GM12878 (cell line): Measurements from ENCODE around the gene C1QTNF9. TPM values are rescaled to one million over a fixed set of nuclear protein-coding genes. Genes with fewer than 3 reads are reported as not detected.

Experiments
- ATAC-seq: fragments of 200-7000 bp; cut with Tn5 transposase; 3 replicates; pipeline ENCODE4 v1.9.1; 2020; ENCODE audit warnings: mild to moderate bottlenecking, moderate library complexity
- BruUV-seq: library from RNA; stranded (reverse); fragments of 400-500 nt; replicated peaks from 2 replicates; lab custom pipeline; 2021; lab: Mats Ljungman, UMichigan
- CTCF ChIA-PET: fragments of 300-600 bp; sonication (Branson Sonifier 250); formaldehyde crosslinking; extraction: SDS; loops from one replicate; lab custom pipeline; 2021; ENCODE audit warnings: inconsistent platforms; lab: Yijun Ruan, JAX
- POLR2A ChIA-PET: fragments of 350-600 bp; formaldehyde crosslinking; extraction: SDS; loops from one replicate; lab custom pipeline; 2021; ENCODE audit warnings: inconsistent platforms; lab: Charles Lee
- RAD21 ChIA-PET: fragments of 300-600 bp; sonication (Branson Sonifier 250); formaldehyde crosslinking; loops from one replicate; lab custom pipeline; 2023; ENCODE audit warnings: antibody characterized with exemption; ENCODE audit not compliant: unreplicated experiment; lab: Charles Lee
- SMC1A ChIA-PET: fragments of 300-600 bp; sonication (Branson Sonifier 250); formaldehyde crosslinking; loops from one replicate; lab custom pipeline; 2023; ENCODE audit not compliant: unreplicated experiment, uncharacterized antibody; lab: Charles Lee
- DNase-seq: peaks from one replicate; pipeline ENCODE4 v3.0.0-alpha.2; 2011; ENCODE audit warnings: low read depth, low spot score
- FAIRE-seq: peaks from 3 replicates; lab custom pipeline; 2011; peaks lifted over from hg19 to GRCh38; lab: Jason Lieb, UNC
- H2AFZ ChIP-seq: 2 replicates; pipeline ENCODE4 v1.6.0; 2011; ENCODE audit warnings: low read depth, low read length, control low read depth; ENCODE audit not compliant: control insufficient read depth
- H3K27ac ChIP-seq: 2 replicates; pipeline ENCODE4 v1.5.1; 2011; ENCODE audit warnings: control low read depth; ENCODE audit not compliant: control insufficient read depth, insufficient read depth
- H3K27me3 ChIP-seq, 2 experiments: replicated peaks in 1 of 2; 2 replicates each; pipeline versions ENCODE4 v1.6.0 to v1.6.1; 2011; ENCODE audit warnings: low read length in 1 of 2; ENCODE audit not compliant: control insufficient read depth in 2 of 2, insufficient read depth in 2 of 2
- H3K36me3 ChIP-seq, 2 experiments: 2 replicates each; pipeline ENCODE4 v1.5.1; 2011; ENCODE audit warnings: low read length in 1 of 2; ENCODE audit not compliant: control insufficient read depth in 2 of 2, insufficient read depth in 2 of 2
- H3K4me1 ChIP-seq: 2 replicates; pipeline ENCODE4 v1.6.1; 2011; ENCODE audit warnings: mild to moderate bottlenecking, low read length, moderate library complexity, mixed read lengths; ENCODE audit not compliant: control insufficient read depth, insufficient read depth
- H3K4me2 ChIP-seq: 2 replicates; pipeline ENCODE4 v1.6.0; 2011; ENCODE audit warnings: control low read depth; ENCODE audit not compliant: control insufficient read depth, insufficient read depth
- H3K4me3 ChIP-seq: fragments of 200-600 bp; sonication (generic); 2 replicates; pipeline ENCODE4 v1.5.1; 2016
- H3K79me2 ChIP-seq: 2 replicates; pipeline ENCODE4 v1.6.0; 2011; ENCODE audit warnings: low read length; ENCODE audit not compliant: control insufficient read depth, insufficient read depth
- H3K9ac ChIP-seq: 2 replicates; pipeline ENCODE4 v1.8.0; 2011; ENCODE audit warnings: low read length, control low read depth, mixed read lengths; ENCODE audit not compliant: control insufficient read depth, insufficient read depth
- H3K9me3 ChIP-seq: replicated peaks from 3 replicates; pipeline ENCODE4 v1.5.1; 2011; ENCODE audit warnings: mild to moderate bottlenecking, low read length; ENCODE audit not compliant: control insufficient read depth, insufficient read depth
- H4K20me1 ChIP-seq: 2 replicates; pipeline ENCODE4 v1.6.0; 2011; ENCODE audit not compliant: control insufficient read depth, insufficient read depth
- ATF7 ChIP-seq: fragments of 450-650 bp; IDR thresholded peaks from 2 replicates; pipeline ENCODE4 v1.6.1; 2016; ENCODE audit warnings: low read depth, mild to moderate bottlenecking
- BRCA1 ChIP-seq: IDR thresholded peaks from 2 replicates; pipeline ENCODE4 v1.6.1; 2011; ENCODE audit warnings: low read depth, low read length, improper control_type of control experiment
- CHD1 ChIP-seq: IDR thresholded peaks from 2 replicates; pipeline ENCODE4 v1.6.1; 2012; ENCODE audit warnings: low read depth, low read length, improper control_type of control experiment
- EP300 ChIP-seq, 2 experiments: fragments of 150-350 bp in 1 of 2; IDR thresholded peaks; 2 replicates each; pipeline ENCODE4 v1.6.1; 2011 to 2012; ENCODE audit warnings: low read depth in 2 of 2, low read length in 2 of 2, borderline replicate concordance in 1 of 2, improper control_type of control experiment in 1 of 2, inconsistent platforms in 1 of 2; ENCODE audit not compliant: control insufficient read depth in 1 of 2
- IKZF2 ChIP-seq, 2 experiments: fragments of 450-650 bp; IDR thresholded peaks; 2 replicates each; pipeline ENCODE4 v1.6.1; 2017; ENCODE audit warnings: mild to moderate bottlenecking in 2 of 2, moderate library complexity in 2 of 2
- NFIC ChIP-seq: IDR thresholded peaks from 2 replicates; pipeline ENCODE4 v1.6.1; 2012; ENCODE audit warnings: low read depth, mild to moderate bottlenecking, inconsistent platforms, low read length, moderate library complexity
- SMAD1 ChIP-seq: fragments of 450-650 bp; IDR thresholded peaks from 2 replicates; pipeline ENCODE4 v1.6.1; 2018; ENCODE audit warnings: mild to moderate bottlenecking, low read depth; ENCODE audit not compliant: partially characterized antibody
- SPI1 ChIP-seq: IDR thresholded peaks from 2 replicates; pipeline ENCODE4 v1.6.1; 2011; ENCODE audit warnings: low read depth, mild to moderate bottlenecking, low read length, moderate library complexity, borderline replicate concordance; ENCODE audit not compliant: insufficient read depth
- ZNF384 ChIP-seq: IDR thresholded peaks from 2 replicates; pipeline ENCODE4 v1.6.1; 2012; ENCODE audit warnings: low read depth, mild to moderate bottlenecking, low read length, improper control_type of control experiment, borderline replicate concordance
- WGBS: methylation state at CpG from one replicate; pipeline ENCODE4 v1.1.6; 2016; ENCODE audit warnings: low lambda C conversion rate; ENCODE audit not compliant: insufficient replicate concordance, insufficient coverage; ENCODE audit errors: missing lambda C conversion rate; 5-methylcytosine and 5-hydroxymethylcytosine counted together
- in situ Hi-C: fragments of 300-500 bp; cut with MboI; formaldehyde crosslinking; loops from 9 replicates; pipeline ENCODE4 v1.14.3; 2018; ENCODE audit warnings: mixed read lengths
- intact Hi-C: fragments of 100-400 bp; cut with micrococcal nuclease; formaldehyde crosslinking; loops from one replicate; pipeline ENCODE4 v1.14.2; 2022; ENCODE audit not compliant: unreplicated experiment
- polyA plus RNA-seq, 11 experiments: library from polyadenylated mRNA; depleted of rRNA in 4 of 11; unstranded in 6 of 11; stranded (reverse) in 5 of 11; fragments of >200 nt; fragmentation: Nextera tagmentation in 4 of 11; fragmentation: Illumina TruSeq in 1 of 11; extraction: Ambion mirVana in 4 of 11; extraction: Trizol in 1 of 11; gene quantifications; 1 replicate in 1 of 11; 2 replicates in 10 of 11; pipeline versions ENCODE4 v1.2.1 to v1.2.3, GENCODE V29; 2011 to 2016; ENCODE audit warnings: inconsistent platforms in 2 of 11, missing spikeins in 2 of 11, low read depth in 1 of 11
- total RNA-seq, 4 experiments: library from RNA; depleted of rRNA in 3 of 4; stranded (reverse); fragments of >200 nt in 3 of 4; fragmentation: Illumina TruSeq in 1 of 4; extraction: Trizol in 1 of 4; gene quantifications; 2 replicates each; pipeline versions ENCODE4 v1.2.1 to v1.2.3, GENCODE V29; 2013 to 2021
- TF ChIP-seq, protein P1 (sequence below): fragments of 450-650 bp; IDR thresholded peaks from 2 replicates; pipeline ENCODE4 v1.6.1; 2017; ENCODE audit warnings: mild to moderate bottlenecking, moderate library complexity
- TF ChIP-seq, protein P2 (sequence below): fragments of 450-650 bp; IDR thresholded peaks from 2 replicates; pipeline ENCODE4 v1.6.1; 2018; ENCODE audit warnings: borderline replicate concordance, mild to moderate bottlenecking; ENCODE audit not compliant: partially characterized antibody

C1QTNF9 gene
- total and polyA plus RNA-seq, 10 of the 15 experiments (the other 5 are each of a cell fraction or from before 2014, with no cell fraction given), result not detected

DNA sequence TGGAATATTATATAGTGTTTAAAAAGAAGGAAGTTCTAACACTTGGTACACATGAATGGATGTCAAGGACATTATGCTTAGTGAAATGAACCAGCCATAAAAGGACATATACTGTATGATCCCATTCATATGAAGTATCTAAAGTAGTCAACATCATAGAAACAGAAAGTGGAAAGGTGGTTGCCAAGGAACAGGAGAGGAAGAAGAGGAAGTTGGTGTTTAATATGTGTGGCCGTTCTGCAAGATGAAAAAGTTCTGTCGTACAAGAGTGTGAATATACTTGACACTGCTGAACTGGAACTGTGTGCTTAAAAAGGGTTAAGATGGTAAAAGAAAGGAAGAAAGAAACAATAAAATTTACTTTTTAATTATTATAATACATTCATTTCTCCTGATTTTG, 33.1 kb upstream of the C1QTNF9 start:
- Histone ChIP-seq H3K79me2 (peaks cover 51% of the 10 kb centered on the region), H3K27ac (peak overlapping the region; percentile 93), H3K36me3 (no peaks in the 10 kb centered on the region; a peak in 1 of 4 replicates), H4K20me1 (no peaks in the 10 kb centered on the region), H3K9me3 (no peaks in the 10 kb centered on the region), H2AFZ (no peak overlapping the region), H3K4me3 (no peak overlapping the region), H3K4me2 (peak overlapping the region; percentile 82), H3K27me3 (no peaks in the 10 kb centered on the region), H3K4me1 (peaks cover 52% of the 10 kb centered on the region), H3K9ac (no peak overlapping the region)
- CTCF ChIA-PET, result no interaction called here
- intact Hi-C loops (no loop called here), in situ Hi-C loops (no loop called here)
- 26% methylated on average over 2 of the region's 2 CpGs for WGBS
- POLR2A ChIA-PET, result no interaction called here
- RAD21 ChIA-PET, result interaction anchor here (2.0 kb wide), 1 partner anchor 45 kb away, joined by 4 read pairs; no protein-coding TSS in a partner anchor
- DNase-seq, result peak; percentile 42
- ATAC-seq, result peak; percentile 26
- SMC1A ChIA-PET, result interaction anchor here (1.4 to 4.7 kb wide), 2 partner anchors 17 to 42 kb away, joined by 3 to 25 read pairs; no protein-coding TSS in a partner anchor
- TF ChIP-seq SPI1 (peak; percentile 63; the same call in 1 of the 2 replicates), CHD1 (no peak), SMAD1 (no peak), NFIC (0 out of 2 replicates have a peak, but pooled peaks have one; percentile 16), ZNF384 (no peak), ATF7 (0 out of 2 replicates have a peak, but pooled peaks have one; percentile 24), BRCA1 (no peak), IKZF2 (IDR thresholded peaks at IDR 0.05) (peak in 1 of 2 experiments; percentile 39; a peak in 1 of 4 replicates), EP300 (IDR thresholded peaks at IDR 0.05; ENCODE audit: borderline replicate concordance in 1 of 2, control insufficient read depth in 1 of 2, low read depth in 2 of 2, low read length in 2 of 2) (peak in 1 of 2 experiments; percentile 48; a peak in 1 of 4 replicates)
- TF ChIP-seq, protein P1, sequence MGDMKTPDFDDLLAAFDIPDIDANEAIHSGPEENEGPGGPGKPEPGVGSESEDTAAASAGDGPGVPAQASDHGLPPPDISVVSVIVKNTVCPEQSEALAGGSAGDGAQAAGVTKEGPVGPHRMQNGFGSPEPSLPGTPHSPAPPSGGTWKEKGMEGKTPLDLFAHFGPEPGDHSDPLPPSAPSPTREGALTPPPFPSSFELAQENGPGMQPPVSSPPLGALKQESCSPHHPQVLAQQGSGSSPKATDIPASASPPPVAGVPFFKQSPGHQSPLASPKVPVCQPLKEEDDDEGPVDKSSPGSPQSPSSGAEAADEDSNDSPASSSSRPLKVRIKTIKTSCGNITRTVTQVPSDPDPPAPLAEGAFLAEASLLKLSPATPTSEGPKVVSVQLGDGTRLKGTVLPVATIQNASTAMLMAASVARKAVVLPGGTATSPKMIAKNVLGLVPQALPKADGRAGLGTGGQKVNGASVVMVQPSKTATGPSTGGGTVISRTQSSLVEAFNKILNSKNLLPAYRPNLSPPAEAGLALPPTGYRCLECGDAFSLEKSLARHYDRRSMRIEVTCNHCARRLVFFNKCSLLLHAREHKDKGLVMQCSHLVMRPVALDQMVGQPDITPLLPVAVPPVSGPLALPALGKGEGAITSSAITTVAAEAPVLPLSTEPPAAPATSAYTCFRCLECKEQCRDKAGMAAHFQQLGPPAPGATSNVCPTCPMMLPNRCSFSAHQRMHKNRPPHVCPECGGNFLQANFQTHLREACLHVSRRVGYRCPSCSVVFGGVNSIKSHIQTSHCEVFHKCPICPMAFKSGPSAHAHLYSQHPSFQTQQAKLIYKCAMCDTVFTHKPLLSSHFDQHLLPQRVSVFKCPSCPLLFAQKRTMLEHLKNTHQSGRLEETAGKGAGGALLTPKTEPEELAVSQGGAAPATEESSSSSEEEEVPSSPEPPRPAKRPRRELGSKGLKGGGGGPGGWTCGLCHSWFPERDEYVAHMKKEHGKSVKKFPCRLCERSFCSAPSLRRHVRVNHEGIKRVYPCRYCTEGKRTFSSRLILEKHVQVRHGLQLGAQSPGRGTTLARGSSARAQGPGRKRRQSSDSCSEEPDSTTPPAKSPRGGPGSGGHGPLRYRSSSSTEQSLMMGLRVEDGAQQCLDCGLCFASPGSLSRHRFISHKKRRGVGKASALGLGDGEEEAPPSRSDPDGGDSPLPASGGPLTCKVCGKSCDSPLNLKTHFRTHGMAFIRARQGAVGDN, result no peak
- TF ChIP-seq, protein P2, sequence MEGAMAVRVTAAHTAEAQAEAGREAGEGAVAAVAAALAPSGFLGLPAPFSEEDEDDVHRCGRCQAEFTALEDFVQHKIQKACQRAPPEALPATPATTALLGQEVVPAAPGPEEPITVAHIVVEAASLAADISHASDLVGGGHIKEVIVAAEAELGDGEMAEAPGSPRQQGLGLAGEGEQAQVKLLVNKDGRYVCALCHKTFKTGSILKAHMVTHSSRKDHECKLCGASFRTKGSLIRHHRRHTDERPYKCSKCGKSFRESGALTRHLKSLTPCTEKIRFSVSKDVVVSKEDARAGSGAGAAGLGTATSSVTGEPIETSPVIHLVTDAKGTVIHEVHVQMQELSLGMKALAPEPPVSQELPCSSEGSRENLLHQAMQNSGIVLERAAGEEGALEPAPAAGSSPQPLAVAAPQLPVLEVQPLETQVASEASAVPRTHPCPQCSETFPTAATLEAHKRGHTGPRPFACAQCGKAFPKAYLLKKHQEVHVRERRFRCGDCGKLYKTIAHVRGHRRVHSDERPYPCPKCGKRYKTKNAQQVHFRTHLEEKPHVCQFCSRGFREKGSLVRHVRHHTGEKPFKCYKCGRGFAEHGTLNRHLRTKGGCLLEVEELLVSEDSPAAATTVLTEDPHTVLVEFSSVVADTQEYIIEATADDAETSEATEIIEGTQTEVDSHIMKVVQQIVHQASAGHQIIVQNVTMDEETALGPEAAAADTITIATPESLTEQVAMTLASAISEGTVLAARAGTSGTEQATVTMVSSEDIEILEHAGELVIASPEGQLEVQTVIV, result peak; percentile 19
- BruUV-seq, result no TSS peak
- FAIRE-seq, result peak; percentile 61
